CD4-positive, alpha-beta T cell (primary cell): ENCODE measurements around the gene TKFC. TPM values are rescaled to one million over a fixed set of nuclear protein-coding genes. Genes with fewer than 3 reads are reported as not detected.

ENCODE experiments used
- ATAC-seq: fragments of 200-7000 bp; cut with Tn5 transposase; one replicate; pipeline ENCODE4 v1.10.0; 2022; ENCODE audit warnings: mild to moderate bottlenecking; ENCODE audit not compliant: poor library complexity
- CTCF ChIA-PET: fragments of 350-600 bp; sonication (Branson Sonifier 250); formaldehyde crosslinking; loops from one replicate; lab custom pipeline; 2021; ENCODE audit warnings: antibody characterized with exemption, inconsistent platforms; lab: Charles Lee
- POLR2A ChIA-PET: fragments of 350-600 bp; sonication (Branson Sonifier 250); formaldehyde crosslinking; loops from one replicate; lab custom pipeline; 2021; ENCODE audit warnings: antibody characterized with exemption, inconsistent platforms; lab: Charles Lee
- DNase-seq, 14 experiments: peaks; one replicate each; pipeline ENCODE4 v3.0.0-alpha.2; 2013 to 2020; ENCODE audit warnings: mixed read lengths in 2 of 14
- H3K27ac ChIP-seq, 2 donors: one replicate each; pipeline versions ENCODE4 v1.5.1 to v1.7.0; 2013; ENCODE audit warnings: low read length in 2 of 2, low read depth in 1 of 2, mild to moderate bottlenecking in 1 of 2
- H3K27me3 ChIP-seq, 2 experiments: 1 replicate in 1 of 2; 2 replicates in 1 of 2; pipeline versions ENCODE4 v1.6.1 to v1.7.0; 2013; ENCODE audit warnings: low read length in 2 of 2, control low read depth in 1 of 2, mild to moderate bottlenecking in 1 of 2, moderate library complexity in 1 of 2; ENCODE audit not compliant: insufficient read depth in 2 of 2, control insufficient read depth in 1 of 2
- H3K36me3 ChIP-seq: one replicate; pipeline ENCODE4 v1.6.1; 2013; ENCODE audit warnings: low read length, control low read depth; ENCODE audit not compliant: insufficient read depth
- H3K4me1 ChIP-seq: one replicate; pipeline ENCODE4 v1.6.1; 2013; ENCODE audit warnings: low read length, control low read depth; ENCODE audit not compliant: insufficient read depth
- H3K4me3 ChIP-seq: one replicate; pipeline ENCODE4 v1.5.1; 2013; ENCODE audit warnings: mild to moderate bottlenecking, low read length, moderate library complexity
- H3K9me3 ChIP-seq, 2 experiments: 1 replicate in 1 of 2; 2 replicates in 1 of 2; pipeline versions ENCODE4 v1.6.1 to v1.7.0; 2013; ENCODE audit warnings: low read length in 2 of 2, mild to moderate bottlenecking in 2 of 2, control low read depth in 1 of 2, moderate library complexity in 1 of 2; ENCODE audit not compliant: control insufficient read depth in 1 of 2, insufficient read depth in 1 of 2
- H3K27ac Mint-ChIP-seq: one replicate; pipeline ENCODE4 v1.8.0; 2020; ENCODE audit warnings: mixed read lengths
- H3K27me3 Mint-ChIP-seq: one replicate; pipeline ENCODE4 v1.8.0; 2021; ENCODE audit warnings: mixed read lengths
- H3K36me3 Mint-ChIP-seq: one replicate; pipeline ENCODE4 v1.8.0; 2021; ENCODE audit warnings: low read depth, mixed read lengths
- H3K4me1 Mint-ChIP-seq: one replicate; pipeline ENCODE4 v1.8.0; 2021; ENCODE audit warnings: low read depth, mixed read lengths
- H3K4me3 Mint-ChIP-seq: one replicate; pipeline ENCODE4 v1.8.0; 2020; ENCODE audit warnings: mild to moderate bottlenecking, mixed read lengths
- H3K9me3 Mint-ChIP-seq: one replicate; pipeline ENCODE4 v1.8.0; 2020; ENCODE audit warnings: mixed read lengths
- CTCF ChIP-seq: fragments of 200-600 bp; IDR thresholded peaks from one replicate; pipeline ENCODE4 v1.8.0; 2022; ENCODE audit warnings: antibody characterized with exemption, mild to moderate bottlenecking
- intact Hi-C, 2 experiments: fragments of 100-400 bp; cut with DNase I in 1 of 2; cut with micrococcal nuclease in 1 of 2; formaldehyde crosslinking; loops; one replicate each; pipeline versions ENCODE4 v1.15.1 to v1.9.0; 2023 to 2025; cut with DNase I, micrococcal nuclease
- total RNA-seq, 174 experiments: library from RNA in 2 of 174; stranded (reverse) in 2 of 174; gene quantifications; one replicate each; pipeline ENCODE4 v1.2.3 and lab custom pipeline; 2021 to 2026

The TKFC gene
- total RNA-seq, 2 experiments from 2014 or later, result 21.8 to 26.3 TPM

- H3K9me3 Mint-ChIP-seq, result no peaks in the 10 kb centered on the region
- TF ChIP-seq CTCF, result no peak
- no peaks in the 10 kb centered on the region for H3K4me1 Mint-ChIP-seq
- POLR2A ChIA-PET, result no interaction called here
- Histone ChIP-seq H3K27ac (no peak overlapping the region), H3K4me1 (no peaks in the 10 kb centered on the region), H3K4me3 (no peak overlapping the region), H3K27me3 (no peaks in the 10 kb centered on the region), H3K36me3 (peaks cover 91% of the 10 kb centered on the region), H3K9me3 (no peaks in the 10 kb centered on the region)
- no peak overlapping the region for H3K4me3 Mint-ChIP-seq
- CTCF ChIA-PET, result no interaction called here
- DNase-seq (no peak), ATAC-seq (no peak)
- no peaks in the 10 kb centered on the region for H3K27me3 Mint-ChIP-seq
- H3K27ac Mint-ChIP-seq, result no peak overlapping the region
- no peaks in the 10 kb centered on the region for H3K36me3 Mint-ChIP-seq
- intact Hi-C loops, result no loop called here
Measured at GRCh38 chr11:61309739-61310138, 23.3 kb upstream of the TKFC start.

- Histone ChIP-seq H3K4me3 (no peak overlapping the region), H3K27ac (no peak overlapping the region), H3K36me3 (peaks cover 95% of the 10 kb centered on the region), H3K4me1 (no peaks in the 10 kb centered on the region), H3K27me3 (no peaks in the 10 kb centered on the region), H3K9me3 (no peaks in the 10 kb centered on the region)
- TF ChIP-seq CTCF, result no peak
- ChIA-PET CTCF (no interaction called here), POLR2A (no interaction called here)
- Mint-ChIP-seq H3K36me3 (peaks cover 6% of the 10 kb centered on the region), H3K27me3 (no peaks in the 10 kb centered on the region), H3K4me1 (no peaks in the 10 kb centered on the region), H3K9me3 (no peaks in the 10 kb centered on the region), H3K27ac (no peak overlapping the region), H3K4me3 (no peak overlapping the region)
- intact Hi-C loops, result no loop called here
- ATAC-seq (no peak), DNase-seq (no peak)
Measured at GRCh38 chr11:61310749-61311148, 22.3 kb upstream of the TKFC start.

GRCh38 chr11:61315260-61315659 lies 17.8 kb upstream of the TKFC start:
- Mint-ChIP-seq H3K36me3 (peaks cover 44% of the 10 kb centered on the region), H3K4me1 (no peaks in the 10 kb centered on the region), H3K4me3 (no peak overlapping the region), H3K27me3 (no peaks in the 10 kb centered on the region), H3K27ac (no peak overlapping the region), H3K9me3 (no peaks in the 10 kb centered on the region)
- DNase-seq, result no peak
- peaks cover 84% of the 10 kb centered on the region for H3K36me3 ChIP-seq
- H3K9me3 ChIP-seq, result no peaks in the 10 kb centered on the region
- H3K4me3 ChIP-seq, result no peak overlapping the region
- no peak for TF ChIP-seq CTCF
- H3K27me3 ChIP-seq, result no peaks in the 10 kb centered on the region
- H3K27ac ChIP-seq, result no peak overlapping the region
- no peaks in the 10 kb centered on the region for H3K4me1 ChIP-seq
- ATAC-seq, result no peak
- ChIA-PET POLR2A (no interaction called here), CTCF (interaction anchor here (1.3 kb wide), 1 partner anchor 70 kb away, joined by 3 read pairs; no protein-coding TSS in a partner anchor)
- intact Hi-C loops, result no loop called here
